ENCODE measurements around the gene PTPRT.

GRCh38 chr20:42949950-42950349, 239.8 kb downstream of the PTPRT start:
- TF ChIP-seq CTCF (conservative IDR thresholded peaks at IDR 0.05 in 1 of 2, IDR thresholded peaks at IDR 0.05 in 1 of 2; ENCODE audit: low read depth in 1 of 2, low read length in 2 of 2) = no peak
- no peak for TF ChIP-seq EZH2 (IDR thresholded peaks at IDR 0.05; ENCODE audit: low read length, missing control alignments)
